ENCODE data around the gene PPARG.

DNA sequence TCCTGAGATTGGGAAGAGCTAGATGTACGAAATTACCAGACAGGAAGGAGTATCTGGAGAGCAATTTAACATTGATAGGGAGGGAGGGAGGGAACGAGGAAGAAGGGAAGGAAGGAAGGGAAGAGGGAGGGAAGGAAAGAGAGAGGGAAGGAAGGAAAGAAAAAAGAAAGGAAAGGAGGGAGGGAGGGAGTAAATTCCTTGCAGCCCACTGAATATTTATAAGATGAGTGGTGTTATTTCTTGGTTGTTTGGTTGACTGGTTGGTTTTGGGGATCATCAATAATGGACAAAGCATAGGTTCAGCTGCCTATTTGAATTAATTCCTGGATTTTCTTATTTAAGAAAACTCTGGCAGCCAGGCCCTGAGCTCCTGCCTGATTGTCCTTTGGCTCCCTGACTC, 179.9 kb downstream of the PPARG start:
- TF ChIP-seq, protein P1, sequence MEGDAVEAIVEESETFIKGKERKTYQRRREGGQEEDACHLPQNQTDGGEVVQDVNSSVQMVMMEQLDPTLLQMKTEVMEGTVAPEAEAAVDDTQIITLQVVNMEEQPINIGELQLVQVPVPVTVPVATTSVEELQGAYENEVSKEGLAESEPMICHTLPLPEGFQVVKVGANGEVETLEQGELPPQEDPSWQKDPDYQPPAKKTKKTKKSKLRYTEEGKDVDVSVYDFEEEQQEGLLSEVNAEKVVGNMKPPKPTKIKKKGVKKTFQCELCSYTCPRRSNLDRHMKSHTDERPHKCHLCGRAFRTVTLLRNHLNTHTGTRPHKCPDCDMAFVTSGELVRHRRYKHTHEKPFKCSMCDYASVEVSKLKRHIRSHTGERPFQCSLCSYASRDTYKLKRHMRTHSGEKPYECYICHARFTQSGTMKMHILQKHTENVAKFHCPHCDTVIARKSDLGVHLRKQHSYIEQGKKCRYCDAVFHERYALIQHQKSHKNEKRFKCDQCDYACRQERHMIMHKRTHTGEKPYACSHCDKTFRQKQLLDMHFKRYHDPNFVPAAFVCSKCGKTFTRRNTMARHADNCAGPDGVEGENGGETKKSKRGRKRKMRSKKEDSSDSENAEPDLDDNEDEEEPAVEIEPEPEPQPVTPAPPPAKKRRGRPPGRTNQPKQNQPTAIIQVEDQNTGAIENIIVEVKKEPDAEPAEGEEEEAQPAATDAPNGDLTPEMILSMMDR (IDR thresholded peaks at IDR 0.05), result no peak
- no peak for TF ChIP-seq POLR2A (IDR thresholded peaks at IDR 0.05)
- no peak for TF ChIP-seq POLR2AphosphoS5 (IDR thresholded peaks at IDR 0.05)
- TF ChIP-seq EP300 (IDR thresholded peaks at IDR 0.05; ENCODE audit: low read depth), result no peak
